SHP77 (cell line): ENCODE results near the gene AGMAT.

Source experiments
- DNase-seq, 2 experiments: peaks; one replicate each; lab custom pipeline; 2025; lab: John Stamatoyannopoulos, UW

The AGMAT gene

GRCh38 chr1:15559189-15559810 is 25.6 kb downstream of the AGMAT start:
- no peak for DNase-seq

DNA sequence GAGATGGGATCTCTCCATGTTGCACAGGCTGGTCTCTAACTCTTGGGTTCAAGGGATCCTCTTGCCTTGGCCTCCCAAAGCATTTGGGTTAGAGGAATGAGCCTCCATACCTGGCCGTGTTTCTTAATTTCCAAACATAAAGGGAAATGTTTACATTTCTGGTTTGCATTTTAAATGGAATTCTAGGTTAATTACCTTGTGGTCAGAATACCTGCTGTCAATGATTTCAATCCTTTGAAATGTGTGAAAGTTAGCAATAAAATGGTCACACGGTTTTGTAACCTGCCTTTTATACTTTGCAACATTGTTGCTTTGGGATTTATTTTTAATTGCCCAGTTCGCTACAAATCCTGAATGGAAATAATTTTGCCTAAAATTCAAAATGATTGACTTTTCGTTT is 26.3 kb downstream of the AGMAT start:
- DNase-seq: no peak

- DNase-seq: no peak
Measured at GRCh38 chr1:15557594-15557993, 27.3 kb downstream of the AGMAT start.

DNA sequence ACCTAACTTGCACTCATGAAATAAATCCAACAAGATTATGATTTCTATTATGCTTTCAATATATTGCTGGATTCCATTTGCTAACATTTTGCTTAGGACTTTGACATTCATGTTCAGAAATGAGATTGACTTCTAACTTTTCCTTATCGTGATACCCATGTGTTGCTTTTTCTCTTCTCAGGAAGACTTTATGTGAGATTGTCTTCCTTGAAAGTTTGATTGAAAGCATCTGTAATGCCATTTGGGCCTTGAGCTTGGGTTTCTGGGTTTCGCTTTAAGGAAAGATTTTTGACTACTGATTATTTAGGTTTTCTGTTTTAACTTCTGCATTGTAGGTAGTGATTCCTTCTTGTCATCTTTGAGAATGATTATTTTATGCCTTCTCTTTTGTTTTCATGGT is 27.8 kb downstream of the AGMAT start:
- no peak for DNase-seq

- no peak for DNase-seq
Measured at GRCh38 chr1:15550573-15550972, 34.3 kb downstream of the AGMAT start.

- DNase-seq: no peak
Measured at GRCh38 chr1:15546641-15547040, 38.2 kb downstream of the AGMAT start.

GRCh38 chr1:15543589-15544568 is 41.0 kb downstream of the AGMAT start:
- no peak for DNase-seq

DNA sequence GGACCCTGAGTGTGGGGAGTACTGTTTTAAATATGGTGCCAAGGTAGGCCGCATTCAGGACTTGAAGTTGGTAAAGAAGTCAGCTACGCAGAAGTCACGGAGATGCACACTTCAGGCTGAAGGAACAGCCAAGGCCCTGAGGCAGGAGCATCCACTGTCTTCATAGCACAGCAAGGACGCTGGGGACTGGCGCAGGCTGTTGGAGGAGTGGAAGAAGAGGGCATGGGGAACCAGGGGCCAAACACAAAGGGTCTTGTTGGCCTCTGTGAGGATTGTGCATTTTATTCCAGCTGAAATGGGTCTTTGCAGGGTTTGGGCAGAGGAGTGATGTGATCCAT is 41.6 kb downstream of the AGMAT start:
- DNase-seq: no peak

- DNase-seq: no peak
Measured at GRCh38 chr1:15542388-15543250, 42.2 kb downstream of the AGMAT start.

DNA sequence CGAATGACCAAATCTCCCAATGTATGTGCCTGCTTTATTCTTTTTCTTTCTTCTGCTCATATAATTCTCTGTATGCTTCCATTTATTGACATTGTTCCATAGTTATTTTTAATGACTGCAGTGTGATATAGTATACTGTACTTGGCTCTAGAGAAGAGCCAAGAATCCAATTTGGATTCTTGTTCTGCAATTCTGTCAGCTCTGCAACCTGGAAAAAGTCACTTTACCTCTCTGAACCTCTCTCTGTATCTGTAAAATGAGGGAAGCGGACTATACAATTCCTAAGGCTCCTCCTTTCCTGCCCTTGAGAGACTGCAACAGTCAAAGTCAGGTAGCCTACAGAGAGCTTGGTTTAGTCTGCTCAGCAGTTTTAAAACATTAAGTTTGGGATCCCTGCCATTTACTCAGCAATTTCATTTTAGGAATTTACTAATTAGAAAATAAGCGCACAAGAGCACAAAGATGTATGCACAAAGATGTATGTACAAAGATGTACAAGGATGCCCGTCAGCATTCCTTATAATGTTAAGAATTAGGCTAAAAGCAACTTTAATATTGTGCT is 43.5 kb downstream of the AGMAT start:
- DNase-seq: no peak

GRCh38 chr1:15540186-15540585 is 44.7 kb downstream of the AGMAT start:
- no peak for DNase-seq

GRCh38 chr1:15538771-15539170 is 46.1 kb downstream of the AGMAT start:
- DNase-seq: no peak

DNA sequence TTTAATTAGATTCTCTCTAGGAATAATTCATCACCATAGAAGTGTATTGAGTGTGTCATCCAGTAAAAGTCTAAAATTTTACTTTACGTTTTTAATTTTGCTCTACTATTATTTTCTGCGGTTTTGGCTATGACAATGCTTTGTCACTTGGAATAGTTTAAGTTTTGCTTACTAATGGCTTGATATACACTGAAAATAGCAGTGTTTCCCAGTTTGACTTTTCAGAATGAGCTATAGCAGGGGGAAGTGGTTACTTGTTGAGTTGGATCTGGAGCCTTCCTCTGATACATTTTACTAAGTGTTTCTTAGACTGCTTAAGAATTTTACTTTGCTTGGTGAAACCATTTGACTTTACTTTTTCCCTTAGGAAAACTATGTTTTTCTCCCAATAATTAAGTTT is 53.2 kb downstream of the AGMAT start:
- no peak for DNase-seq

- no peak for DNase-seq
Measured at GRCh38 chr1:15531003-15531402, 53.8 kb downstream of the AGMAT start.

GRCh38 chr1:15526490-15527339 is 58.1 kb downstream of the AGMAT start, which contains the start of gene DNAJC16:
Gene DNAJC16, plus strand, starts transcription at chr1:15526848. Its CDS starts 2,258 bp downstream, at chr1:15529106.
- peak; percentile 100 for DNase-seq

GRCh38 chr1:15526021-15526489 is 58.8 kb downstream of the AGMAT start:
- no peak for DNase-seq

DNA sequence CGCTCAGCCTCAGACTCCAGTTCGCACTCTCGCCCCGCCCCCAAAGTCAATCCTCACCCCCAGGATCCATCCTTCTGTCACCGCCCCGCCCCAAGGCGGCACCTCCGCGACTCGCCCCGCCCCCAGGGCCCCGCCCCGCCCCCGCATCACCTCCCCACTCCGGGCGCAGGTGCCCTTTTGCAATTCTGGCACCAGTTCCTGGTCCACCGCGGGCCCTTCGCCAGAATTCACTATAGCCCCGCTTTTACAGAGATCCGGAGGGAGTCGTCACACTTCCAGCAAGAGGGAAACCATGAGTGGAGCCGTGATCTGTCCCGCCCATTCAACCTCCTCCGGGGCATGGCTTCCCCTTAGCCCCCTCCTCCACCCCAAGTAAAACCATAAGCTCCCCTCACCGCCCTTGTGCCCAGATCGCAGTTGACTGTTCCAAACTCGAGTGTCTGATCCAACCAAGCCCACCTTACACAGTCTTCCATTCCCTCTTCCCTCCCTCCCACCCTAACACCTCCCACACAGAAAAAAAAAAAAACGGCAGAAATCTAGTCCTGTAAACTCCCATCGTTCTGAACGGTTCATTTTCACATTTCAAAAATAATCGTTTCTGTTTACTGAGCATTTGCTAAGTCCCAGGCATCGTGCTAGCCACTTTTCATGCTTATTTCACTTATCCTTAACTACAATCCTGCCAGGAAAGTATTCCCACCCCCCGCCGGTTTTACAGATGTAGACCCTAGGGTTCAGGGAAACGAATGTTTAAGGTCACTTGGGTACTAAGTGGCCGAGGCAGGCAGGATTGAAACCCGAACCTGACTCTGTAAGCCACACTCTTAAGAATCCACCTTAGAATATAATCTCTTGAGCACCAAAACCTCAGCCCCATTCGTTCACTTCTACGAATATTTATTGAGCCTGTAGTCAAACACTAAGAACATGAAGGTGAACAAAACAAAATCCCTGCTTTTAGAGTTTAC is 59.5 kb downstream of the AGMAT start:
- DNase-seq: peak in 1 of 2 experiments; percentile 2

- DNase-seq: peak; percentile 95 to 97
Measured at GRCh38 chr1:15524283-15525049, 60.4 kb downstream of the AGMAT start.

GRCh38 chr1:15524021-15524282 is 60.9 kb downstream of the AGMAT start, which contains the start of gene CASP9:
Gene CASP9, minus strand, starts transcription at chr1:15524215. Its CDS starts 15 bp downstream, at chr1:15524200.
- DNase-seq: no peak
